Stimulated activated CD4-positive, alpha-beta T cell treated with anti-CD3 and anti-CD28 coated beads, Interleukin-12 subunit alpha, Interleukin-12 subunit beta, amount 100 ng/mL, for 4 hours (primary cell): Measurements from ENCODE around the gene EIF4A3.

Source experiments
- DNase-seq: peaks from one replicate; pipeline ENCODE4 v3.0.0-alpha.2; 2020

The EIF4A3 gene

GRCh38 chr17:80147035-80147822 lies at the start of gene EIF4A3:
TSS of gene EIF4A3 (minus strand) at chr17:80147128. CDS start at chr17:80146961, 167 bp downstream.
- DNase-seq, result peak; percentile 92

GRCh38 chr17:80196652-80197051 lies 49.7 kb upstream of the EIF4A3 start:
- no peak for DNase-seq

GRCh38 chr17:80195671-80196529 lies 49.0 kb upstream of the EIF4A3 start:
- DNase-seq, result peak; percentile 58

- no peak for DNase-seq
Measured at GRCh38 chr17:80195141-80195540, 48.2 kb upstream of the EIF4A3 start.

GRCh38 chr17:80191865-80192661 lies 45.1 kb upstream of the EIF4A3 start:
- DNase-seq, result no peak

GRCh38 chr17:80191192-80191591 lies 44.3 kb upstream of the EIF4A3 start:
- no peak for DNase-seq

- no peak for DNase-seq
Measured at GRCh38 chr17:80190716-80191115, 43.8 kb upstream of the EIF4A3 start.

- no peak for DNase-seq
Measured at GRCh38 chr17:80189611-80190010, 42.7 kb upstream of the EIF4A3 start.

- no peak for DNase-seq
Measured at GRCh38 chr17:80187515-80187941, 40.6 kb upstream of the EIF4A3 start.

GRCh38 chr17:80187090-80187489 lies 40.2 kb upstream of the EIF4A3 start:
- DNase-seq, result no peak

GRCh38 chr17:80185968-80186367 lies 39.0 kb upstream of the EIF4A3 start:
- DNase-seq, result no peak

- DNase-seq, result no peak
Measured at GRCh38 chr17:80184423-80184714, 37.4 kb upstream of the EIF4A3 start.

- no peak for DNase-seq
Measured at GRCh38 chr17:80183581-80184422, 36.9 kb upstream of the EIF4A3 start.

GRCh38 chr17:80182845-80183223 lies 35.9 kb upstream of the EIF4A3 start:
- no peak for DNase-seq

GRCh38 chr17:80182118-80182844 lies 35.4 kb upstream of the EIF4A3 start:
- DNase-seq, result no peak

GRCh38 chr17:80181431-80181830 lies 34.5 kb upstream of the EIF4A3 start:
- no peak for DNase-seq

- no peak for DNase-seq
Measured at GRCh38 chr17:80180192-80180591, 33.3 kb upstream of the EIF4A3 start.

GRCh38 chr17:80177986-80178595 lies 31.2 kb upstream of the EIF4A3 start:
- no peak for DNase-seq

- no peak for DNase-seq
Measured at GRCh38 chr17:80176757-80177156, 29.8 kb upstream of the EIF4A3 start.

- no peak for DNase-seq
Measured at GRCh38 chr17:80173916-80174315, 27.0 kb upstream of the EIF4A3 start.

GRCh38 chr17:80173126-80173525 lies 26.2 kb upstream of the EIF4A3 start:
- no peak for DNase-seq
